Natural killer cell (primary cell): ENCODE results near the gene IKZF1. TPM values are rescaled to one million over a fixed set of nuclear protein-coding genes. Genes with fewer than 3 reads are reported as not detected.
A peak's percentile ranks its signal among the peaks of the same experiment; 100 is the strongest.

Source experiments
- ATAC-seq, 3 donors: fragments of 150-1000 bp in 2 of 3; fragments of 200-7000 bp in 1 of 3; cut with Tn5 transposase; 1 replicate in 1 of 3; 2 replicates in 2 of 3; pipeline ENCODE4 v1.10.0; 2021; ENCODE audit warnings: mild to moderate bottlenecking in 2 of 3, moderate library complexity in 2 of 3
- DNase-seq, 2 donors: peaks; one replicate each; pipeline versions ENCODE4 v3.0.0 to v3.0.0-alpha.2; 2013 to 2021; ENCODE audit warnings: mixed read lengths in 1 of 2
- H3K27ac ChIP-seq: one replicate; pipeline ENCODE4 v1.5.1; 2013; ENCODE audit warnings: mild to moderate bottlenecking, low read length
- H3K27me3 ChIP-seq: one replicate; pipeline ENCODE4 v1.6.1; 2013; ENCODE audit warnings: low read length; ENCODE audit not compliant: control insufficient read depth, insufficient read depth
- H3K36me3 ChIP-seq: one replicate; pipeline ENCODE4 v1.6.1; 2013; ENCODE audit warnings: low read length; ENCODE audit not compliant: control insufficient read depth, insufficient read depth
- H3K4me1 ChIP-seq: one replicate; pipeline ENCODE4 v1.6.1; 2013; ENCODE audit warnings: low read length; ENCODE audit not compliant: control insufficient read depth, insufficient read depth
- H3K4me3 ChIP-seq: one replicate; pipeline ENCODE4 v1.5.1; 2013; ENCODE audit warnings: low read length
- H3K9me3 ChIP-seq: one replicate; pipeline ENCODE4 v1.6.1; 2013; ENCODE audit warnings: low read length; ENCODE audit not compliant: control insufficient read depth, insufficient read depth
- H3K27ac Mint-ChIP-seq, 2 donors: one replicate each; pipeline ENCODE4 v1.8.0; 2022; ENCODE audit warnings: mild to moderate bottlenecking in 2 of 2, mixed read lengths in 2 of 2, moderate library complexity in 1 of 2
- H3K27me3 Mint-ChIP-seq, 2 donors: one replicate each; pipeline ENCODE4 v1.8.0; 2022; ENCODE audit warnings: low read depth in 2 of 2, mixed read lengths in 2 of 2
- H3K36me3 Mint-ChIP-seq: one replicate; pipeline ENCODE4 v1.8.0; 2022; ENCODE audit warnings: mixed read lengths
- H3K4me1 Mint-ChIP-seq, 2 donors: one replicate each; pipeline ENCODE4 v1.8.0; 2022; ENCODE audit warnings: mixed read lengths in 2 of 2
- H3K4me3 Mint-ChIP-seq: one replicate; pipeline ENCODE4 v1.8.0; 2022; ENCODE audit warnings: mild to moderate bottlenecking, moderate library complexity, mixed read lengths
- H3K9me3 Mint-ChIP-seq, 2 donors: one replicate each; pipeline ENCODE4 v1.8.0; 2022; ENCODE audit warnings: mixed read lengths in 2 of 2
- WGBS: methylation state at CpG from one replicate; pipeline ENCODE4 v1.1.7; 2013; ENCODE audit warnings: missing lambda C conversion rate; ENCODE audit not compliant: insufficient coverage; 5-methylcytosine and 5-hydroxymethylcytosine counted together
- intact Hi-C: fragments of 100-400 bp; cut with micrococcal nuclease; formaldehyde crosslinking; loops from one replicate; pipeline ENCODE4 v1.14.2; 2022
- total RNA-seq, 4 donors: library from RNA; stranded (reverse); fragments of 120-200 nt in 1 of 4; gene quantifications; one replicate each; pipeline versions ENCODE4 v1.2.3 to v1.2.4, GENCODE V29; 2013 to 2022
- TF ChIP-seq, protein P1 (sequence below): fragments of 200-600 bp; IDR thresholded peaks from one replicate; pipeline ENCODE4 v1.8.0; 2022; ENCODE audit warnings: antibody characterized with exemption

IKZF1 gene
- total RNA-seq, 3 donors from 2014 or later (not counting 1 experiment from before 2014, with no cell fraction given), result 294 to 391 (median 350) TPM

DNA sequence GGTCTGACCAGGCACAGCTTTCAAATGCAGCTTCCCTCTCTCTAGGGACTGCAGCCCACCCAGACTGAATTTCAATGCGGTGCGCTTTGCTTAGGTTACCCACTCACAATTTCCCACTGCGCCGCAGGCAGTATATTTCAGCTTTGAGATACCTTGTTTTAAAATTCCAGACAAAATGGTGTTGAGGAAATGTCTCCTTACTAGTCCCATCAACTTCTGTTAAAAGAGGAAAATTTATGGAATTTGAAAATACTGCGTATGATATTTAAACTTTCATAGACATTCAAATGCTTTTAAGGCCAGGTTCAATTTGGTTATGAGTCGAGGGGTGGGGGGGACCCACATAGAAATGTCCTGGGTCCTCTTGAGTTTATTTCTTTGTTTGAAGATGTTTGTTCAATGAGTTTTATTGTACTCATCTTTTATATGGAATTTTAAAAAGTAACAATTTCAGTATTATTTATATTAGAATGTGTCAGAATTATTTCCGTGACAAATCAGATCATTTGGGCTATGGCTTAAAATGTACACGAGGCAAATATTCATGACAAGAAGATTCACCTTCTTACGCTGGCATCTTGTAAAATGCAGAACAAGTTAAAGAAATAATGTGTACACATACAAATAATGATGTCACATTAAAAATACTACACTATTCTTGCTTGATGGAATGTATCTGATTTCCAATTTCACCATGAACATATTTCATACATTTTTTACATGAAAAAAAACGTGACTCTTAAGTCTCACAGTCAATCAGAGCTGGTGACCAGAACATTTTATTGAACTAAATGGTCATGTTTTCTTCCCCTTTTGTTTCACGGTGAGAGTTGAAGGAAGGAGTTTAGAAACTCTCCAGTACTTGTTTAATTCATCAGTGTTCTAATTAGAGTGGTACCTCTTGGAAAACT, 1.3 kb downstream of the IKZF1 start:
- peak overlapping the region in 1 of 2 donors; percentile 98 for H3K27ac Mint-ChIP-seq
- H3K4me3 Mint-ChIP-seq, result peak overlapping the region; percentile 99
- ATAC-seq (no peak), DNase-seq (no peak)
- peak overlapping the region; percentile 93 for H3K27ac ChIP-seq
- no peaks in the 10 kb centered on the region for H3K9me3 ChIP-seq
- peaks cover 49 to 63% of the 10 kb centered on the region in 2 donors for H3K4me1 Mint-ChIP-seq
- H3K27me3 Mint-ChIP-seq, result no peaks in the 10 kb centered on the region
- H3K27me3 ChIP-seq, result no peaks in the 10 kb centered on the region
- no peaks in the 10 kb centered on the region for H3K9me3 Mint-ChIP-seq
- H3K36me3 ChIP-seq, result peaks cover 7% of the 10 kb centered on the region
- intact Hi-C loops, result loop anchor here (2.0 kb wide), 3 partner anchors 15 to 39 kb away; no protein-coding TSS in a partner anchor
- TF ChIP-seq, protein P1, sequence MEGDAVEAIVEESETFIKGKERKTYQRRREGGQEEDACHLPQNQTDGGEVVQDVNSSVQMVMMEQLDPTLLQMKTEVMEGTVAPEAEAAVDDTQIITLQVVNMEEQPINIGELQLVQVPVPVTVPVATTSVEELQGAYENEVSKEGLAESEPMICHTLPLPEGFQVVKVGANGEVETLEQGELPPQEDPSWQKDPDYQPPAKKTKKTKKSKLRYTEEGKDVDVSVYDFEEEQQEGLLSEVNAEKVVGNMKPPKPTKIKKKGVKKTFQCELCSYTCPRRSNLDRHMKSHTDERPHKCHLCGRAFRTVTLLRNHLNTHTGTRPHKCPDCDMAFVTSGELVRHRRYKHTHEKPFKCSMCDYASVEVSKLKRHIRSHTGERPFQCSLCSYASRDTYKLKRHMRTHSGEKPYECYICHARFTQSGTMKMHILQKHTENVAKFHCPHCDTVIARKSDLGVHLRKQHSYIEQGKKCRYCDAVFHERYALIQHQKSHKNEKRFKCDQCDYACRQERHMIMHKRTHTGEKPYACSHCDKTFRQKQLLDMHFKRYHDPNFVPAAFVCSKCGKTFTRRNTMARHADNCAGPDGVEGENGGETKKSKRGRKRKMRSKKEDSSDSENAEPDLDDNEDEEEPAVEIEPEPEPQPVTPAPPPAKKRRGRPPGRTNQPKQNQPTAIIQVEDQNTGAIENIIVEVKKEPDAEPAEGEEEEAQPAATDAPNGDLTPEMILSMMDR, result no peak
- peaks cover 26% of the 10 kb centered on the region for H3K4me1 ChIP-seq
- H3K36me3 Mint-ChIP-seq, result no peaks in the 10 kb centered on the region
- 0% methylated on average over 5 of the region's 11 CpGs for WGBS
- peak overlapping the region; percentile 96 for H3K4me3 ChIP-seq

DNA sequence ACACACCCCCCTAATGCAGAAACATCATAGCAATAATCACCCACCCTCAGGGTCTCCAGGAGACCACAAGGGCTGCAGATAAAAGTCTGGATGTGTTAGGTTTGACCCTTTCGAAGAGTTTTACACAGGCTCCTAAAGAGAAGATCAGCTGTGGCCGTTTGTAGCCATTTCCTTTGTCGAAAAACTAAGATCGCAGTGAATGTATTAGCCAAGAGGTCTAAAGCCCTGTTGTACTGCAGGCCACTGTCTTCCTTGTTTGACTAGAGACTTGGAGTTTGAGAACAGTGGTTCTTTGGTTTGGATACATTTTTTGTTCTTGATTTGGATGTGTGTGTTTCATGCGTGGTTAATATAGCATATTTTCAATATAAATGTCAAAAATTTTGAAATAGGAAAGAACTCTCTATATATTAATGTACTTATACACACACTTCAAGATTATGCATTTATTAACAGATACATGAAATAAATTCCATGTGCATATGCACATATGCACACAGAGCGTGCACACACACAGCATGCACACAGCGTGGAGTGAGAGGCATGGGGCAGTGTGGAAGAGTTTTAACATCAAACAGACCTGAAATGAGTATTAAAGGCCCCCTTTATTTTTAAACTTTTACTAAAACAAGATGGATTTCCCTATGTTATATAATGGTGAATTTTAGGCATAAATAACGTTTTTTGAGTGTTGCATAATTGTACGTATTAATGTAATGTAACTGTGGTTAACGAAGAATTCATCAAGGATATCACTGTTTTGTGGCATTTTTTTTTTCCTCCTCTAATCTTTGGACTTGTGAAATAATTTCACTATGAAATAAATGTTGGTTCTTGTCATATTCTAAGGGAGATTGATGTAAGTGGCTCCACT, 2.2 kb downstream of the IKZF1 start:
- no peaks in the 10 kb centered on the region for H3K9me3 Mint-ChIP-seq
- H3K27me3 Mint-ChIP-seq, result no peaks in the 10 kb centered on the region
- peaks cover 58 to 72% of the 10 kb centered on the region in 2 donors for H3K4me1 Mint-ChIP-seq
- H3K36me3 Mint-ChIP-seq, result no peaks in the 10 kb centered on the region
- H3K27ac Mint-ChIP-seq, result peak overlapping the region in 1 of 2 donors; percentile 98
- H3K4me3 ChIP-seq, result peak overlapping the region; percentile 96
- no peak for ATAC-seq
- H3K9me3 ChIP-seq, result no peaks in the 10 kb centered on the region
- TF ChIP-seq, protein P1, result no peak
- H3K27ac ChIP-seq, result peak overlapping the region; percentile 93
- peaks cover 7% of the 10 kb centered on the region for H3K36me3 ChIP-seq
- peak overlapping the region; percentile 99 for H3K4me3 Mint-ChIP-seq
- peaks cover 26% of the 10 kb centered on the region for H3K4me1 ChIP-seq
- intact Hi-C loops, result loop anchor here (1.0 to 2.0 kb wide), 4 partner anchors 14 to 57 kb away; no protein-coding TSS in a partner anchor
- no peaks in the 10 kb centered on the region for H3K27me3 ChIP-seq
- 0% methylated on average over 6 of the region's 10 CpGs for whole genome bisulfite sequencing
- DNase-seq, result peak in 1 of 2 donors; percentile 57

DNA sequence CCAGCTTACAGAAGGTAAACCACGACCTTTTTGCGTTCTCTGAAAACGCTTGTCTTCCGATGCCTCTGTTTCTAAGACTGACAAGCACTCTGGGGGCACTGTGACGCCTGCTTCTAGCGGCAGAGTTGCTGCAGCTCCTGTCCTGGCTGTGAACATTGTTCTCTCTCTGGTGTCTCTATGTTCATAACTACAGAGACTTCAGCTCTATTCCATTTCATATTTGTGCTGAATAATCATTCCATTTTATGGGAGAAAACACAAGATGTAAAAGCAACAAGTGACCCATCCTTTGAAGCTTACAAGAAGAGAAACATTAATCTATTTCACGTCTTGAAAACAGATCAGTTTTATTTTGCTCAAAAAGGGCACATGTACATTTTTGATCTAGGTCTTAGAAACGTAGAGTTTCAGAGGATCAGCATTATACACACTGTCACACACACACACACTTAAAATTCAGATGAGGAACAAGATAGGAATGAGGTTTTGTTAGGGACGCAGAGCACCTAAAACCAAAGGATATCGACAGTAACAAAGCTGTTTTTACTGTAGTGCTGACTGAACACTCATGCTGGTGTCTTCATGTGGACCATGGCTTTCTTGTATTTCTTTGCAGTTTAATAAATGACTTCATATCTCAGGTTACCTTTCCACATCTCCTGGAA, 3.0 kb downstream of the IKZF1 start:
- ATAC-seq (peak; percentile 39 to 63 (median 54)), DNase-seq (peak; percentile 48 to 87)
- H3K4me1 ChIP-seq, result peaks cover 33% of the 10 kb centered on the region
- peak overlapping the region; percentile 93 for H3K27ac ChIP-seq
- Mint-ChIP-seq H3K4me3 (peak overlapping the region; percentile 99), H3K36me3 (no peaks in the 10 kb centered on the region), H3K4me1 (peaks cover 66 to 75% of the 10 kb centered on the region in 2 donors), H3K9me3 (no peaks in the 10 kb centered on the region), H3K27ac (peak overlapping the region in 1 of 2 donors; percentile 98), H3K27me3 (no peaks in the 10 kb centered on the region)
- peaks cover 7% of the 10 kb centered on the region for H3K36me3 ChIP-seq
- H3K4me3 ChIP-seq, result peak overlapping the region; percentile 96
- WGBS, result 0% methylated on average over 8 of the region's 10 CpGs
- TF ChIP-seq, protein P1, result no peak
- intact Hi-C loops, result loop anchor here (1.0 to 2.0 kb wide), 5 partner anchors 9 to 56 kb away; no protein-coding TSS in a partner anchor
- no peaks in the 10 kb centered on the region for H3K9me3 ChIP-seq
- no peaks in the 10 kb centered on the region for H3K27me3 ChIP-seq
